ENCODE measurements around the gene LAPTM5. TPM values are rescaled to one million over a fixed set of nuclear protein-coding genes. Genes with fewer than 3 reads are reported as not detected.

LAPTM5 gene
- total and polyA plus RNA-seq, 10 donors = 419 to 747 (median 577) TPM

- no peaks in the 10 kb centered on the region for H3K9me3 ChIP-seq
- peak overlapping the region; percentile 88 to 99 (median 96) for H3K27ac ChIP-seq
- WGBS, 5 donors = 9 to 16% (median 14%) methylated on average over 13 of the region's 13 CpGs
- H3K4me1 ChIP-seq = peaks cover 66 to 97% (median 92%) of the 10 kb centered on the region in 6 donors
- no peaks in the 10 kb centered on the region for H3K27me3 ChIP-seq (replicated peaks in 1 of 7)
- peak in 2 of 3 donors; percentile 63 to 77 for TF ChIP-seq POLR2A (IDR thresholded peaks at IDR 0.05)
- TF ChIP-seq POLR2AphosphoS5 (IDR thresholded peaks at IDR 0.05) = peak in 2 of 3 donors; percentile 29 to 96
- no peak for TF ChIP-seq CTCF (IDR thresholded peaks at IDR 0.05 in 8 of 11, conservative IDR thresholded peaks at IDR 0.05 in 3 of 11)
- H3K36me3 ChIP-seq = peaks cover 0 to 60% (median 6%) of the 10 kb centered on the region in 6 donors
- intact Hi-C loops (cut with DNase I; ENCODE audit: low total_unique reads) = no loop called here
- DNase-seq = no peak
- H3K4me3 ChIP-seq = peak overlapping the region in 7 of 8 donors; percentile 61 to 80 (median 73)
These were observed 3.9 kb downstream of the LAPTM5 start for GRCh38 chr1:30753660-30754123.

GRCh38 chr1:30753118-30753517, 4.5 kb downstream of the LAPTM5 start:
- Histone ChIP-seq H3K36me3 (peaks cover 0 to 66% (median 6%) of the 10 kb centered on the region in 6 donors), H3K9me3 (no peaks in the 10 kb centered on the region), H3K4me1 (peaks cover 65 to 97% (median 92%) of the 10 kb centered on the region in 6 donors), H3K27ac (peak overlapping the region; percentile 88 to 99 (median 96)), H3K4me3 (peak overlapping the region in 7 of 8 donors; percentile 3 to 80 (median 70)), H3K27me3 (replicated peaks in 1 of 7) (no peaks in the 10 kb centered on the region)
- TF ChIP-seq POLR2A (IDR thresholded peaks at IDR 0.05) (no peak), CTCF (IDR thresholded peaks at IDR 0.05 in 8 of 11, conservative IDR thresholded peaks at IDR 0.05 in 3 of 11) (no peak), POLR2AphosphoS5 (IDR thresholded peaks at IDR 0.05) (no peak)
- peak; percentile 34 for DNase-seq
- intact Hi-C loops (cut with DNase I; ENCODE audit: low total_unique reads) = no loop called here
- 41 to 52% (median 47%) methylated on average over 3 of the region's 3 CpGs for WGBS, 5 donors

- peaks cover 67 to 97% (median 92%) of the 10 kb centered on the region in 6 donors for H3K4me1 ChIP-seq
- no peaks in the 10 kb centered on the region for H3K27me3 ChIP-seq (replicated peaks in 1 of 7)
- peak overlapping the region; percentile 88 to 99 (median 96) for H3K27ac ChIP-seq
- peaks cover 0 to 71% (median 6%) of the 10 kb centered on the region in 6 donors for H3K36me3 ChIP-seq
- DNase-seq = peak; percentile 77
- no peaks in the 10 kb centered on the region for H3K9me3 ChIP-seq
- peak overlapping the region in 3 of 8 donors; percentile 61 to 80 (median 70) for H3K4me3 ChIP-seq
- intact Hi-C loops (cut with DNase I; ENCODE audit: low total_unique reads) = no loop called here
- TF ChIP-seq POLR2AphosphoS5 (IDR thresholded peaks at IDR 0.05) (peak in 2 of 3 donors; percentile 21 to 33), CTCF (IDR thresholded peaks at IDR 0.05 in 8 of 11, conservative IDR thresholded peaks at IDR 0.05 in 3 of 11) (no peak)
- WGBS, 5 donors = 60 to 79% (median 64%) methylated on average over 9 of the region's 9 CpGs
These were observed 5.0 kb downstream of the LAPTM5 start for GRCh38 chr1:30752651-30752908.

- intact Hi-C loops (cut with DNase I; ENCODE audit: low total_unique reads) = no loop called here
- DNase-seq = peak; percentile 79
- Histone ChIP-seq H3K9me3 (no peaks in the 10 kb centered on the region), H3K27me3 (replicated peaks in 1 of 7) (no peaks in the 10 kb centered on the region), H3K27ac (peak overlapping the region; percentile 88 to 99 (median 96)), H3K4me1 (peaks cover 72 to 100% (median 97%) of the 10 kb centered on the region in 6 donors), H3K36me3 (peaks cover 0 to 77% (median 6%) of the 10 kb centered on the region in 6 donors), H3K4me3 (peak overlapping the region in 5 of 8 donors; percentile 6 to 80 (median 13))
- WGBS, 5 donors = 64 to 85% (median 74%) methylated on average over 7 to 8 of the region's 8 CpGs
- TF ChIP-seq POLR2AphosphoS5 (IDR thresholded peaks at IDR 0.05) (peak; percentile 25 to 84 (median 60)), CTCF (IDR thresholded peaks at IDR 0.05 in 8 of 11, conservative IDR thresholded peaks at IDR 0.05 in 3 of 11) (no peak), POLR2A (IDR thresholded peaks at IDR 0.05) (no peak)
These were observed 5.5 kb downstream of the LAPTM5 start for GRCh38 chr1:30751830-30752650.

Data from spleen (tissue), 11 donors.